Measurements from ENCODE around the gene MPRIP.

The MPRIP gene

DNA sequence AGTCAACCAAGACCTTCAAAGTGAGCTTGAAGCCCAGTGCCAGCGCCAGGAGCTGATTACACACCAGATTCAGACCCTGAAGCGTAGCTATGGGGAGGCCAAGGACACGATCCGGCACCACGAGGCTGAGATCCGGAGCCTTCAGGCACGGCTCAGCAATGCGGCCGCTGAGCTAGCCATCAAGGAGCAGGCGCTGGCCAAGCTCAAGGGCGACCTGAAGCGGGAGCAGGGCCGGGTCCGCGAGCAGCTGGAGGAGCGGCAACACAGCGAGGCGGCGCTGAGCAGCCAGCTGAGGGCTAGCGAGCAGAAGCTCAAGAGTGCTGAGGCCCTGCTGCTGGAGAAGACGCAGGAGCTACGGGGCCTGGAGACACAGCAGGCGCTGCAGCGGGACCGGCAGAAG is 121.9 kb downstream of the MPRIP start:
- DNase-seq (ENCODE audit: low read depth, low spot score) = no peak

DNA sequence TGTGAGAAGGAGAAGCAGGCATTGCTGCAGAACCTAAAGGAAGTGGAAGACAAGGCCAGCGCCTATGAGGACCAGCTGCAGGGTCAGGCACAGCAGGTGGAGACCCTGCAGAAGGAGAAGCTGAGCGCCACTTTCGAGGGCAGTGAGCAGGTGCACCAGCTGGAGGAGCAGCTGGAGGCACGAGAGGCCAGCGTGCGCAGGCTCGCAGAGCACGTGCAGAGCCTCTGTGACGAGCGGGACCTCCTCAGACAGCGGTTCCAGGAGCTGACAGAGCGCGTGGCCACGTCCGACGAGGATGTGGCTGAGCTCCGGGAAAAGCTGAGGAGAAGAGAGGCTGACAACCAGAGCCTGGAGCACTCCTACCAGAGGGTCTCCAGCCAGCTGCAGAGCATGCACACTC is 122.4 kb downstream of the MPRIP start:
- no peak for DNase-seq (ENCODE audit: low read depth, low spot score)

DNA sequence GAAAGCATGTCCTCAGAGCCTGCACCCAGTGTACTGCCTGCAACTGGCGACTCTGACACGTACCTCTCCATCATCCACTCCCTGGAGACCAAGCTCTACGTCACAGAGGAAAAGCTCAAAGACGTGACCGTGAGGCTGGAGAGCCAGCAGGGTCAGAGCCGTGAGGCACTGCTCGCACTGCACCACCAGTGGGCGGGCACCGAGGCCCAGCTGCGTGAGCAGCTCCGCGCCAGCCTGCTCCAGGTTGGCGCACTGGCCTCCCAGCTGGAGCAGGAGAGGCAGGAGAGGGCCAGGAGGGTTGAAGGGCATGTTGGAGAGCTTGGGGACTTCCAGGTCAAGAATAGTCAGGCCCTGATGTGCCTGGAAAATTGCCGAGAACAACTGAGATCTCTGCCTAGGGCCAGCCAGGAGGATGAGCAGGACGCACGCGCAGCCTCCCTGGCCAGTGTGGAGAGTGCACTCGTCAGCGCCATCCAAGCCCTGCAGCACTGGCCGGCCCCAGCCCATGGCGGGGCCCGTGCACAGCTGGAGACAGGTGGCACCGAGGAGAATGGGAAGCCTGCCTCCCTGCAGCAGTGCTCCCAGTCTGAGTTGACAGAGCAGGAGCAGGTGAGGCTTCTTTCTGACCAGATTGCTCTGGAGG is 123.5 kb downstream of the MPRIP start:
- no peak for DNase-seq (ENCODE audit: low read depth, low spot score)

DNA sequence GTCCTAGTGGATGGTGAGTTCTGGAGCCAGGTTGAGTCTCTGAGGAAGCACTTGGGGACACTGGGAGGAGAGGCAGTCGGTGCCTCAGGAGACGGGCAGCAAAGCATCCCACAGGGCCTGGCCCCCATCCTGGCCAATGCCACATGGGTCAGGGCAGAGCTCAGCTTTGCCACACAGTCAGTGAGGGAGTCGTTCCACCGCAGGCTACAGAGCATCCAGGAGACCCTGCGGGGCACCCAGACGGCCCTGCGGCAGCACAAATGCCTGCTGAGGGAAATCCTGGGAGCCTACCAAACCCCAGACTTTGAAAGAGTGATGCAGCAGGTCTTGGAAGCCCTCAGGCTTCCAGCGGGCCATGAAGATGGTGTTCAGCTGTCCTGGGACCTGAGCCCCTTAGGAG is 124.2 kb downstream of the MPRIP start:
- DNase-seq (ENCODE audit: low read depth, low spot score) = no peak

DNA sequence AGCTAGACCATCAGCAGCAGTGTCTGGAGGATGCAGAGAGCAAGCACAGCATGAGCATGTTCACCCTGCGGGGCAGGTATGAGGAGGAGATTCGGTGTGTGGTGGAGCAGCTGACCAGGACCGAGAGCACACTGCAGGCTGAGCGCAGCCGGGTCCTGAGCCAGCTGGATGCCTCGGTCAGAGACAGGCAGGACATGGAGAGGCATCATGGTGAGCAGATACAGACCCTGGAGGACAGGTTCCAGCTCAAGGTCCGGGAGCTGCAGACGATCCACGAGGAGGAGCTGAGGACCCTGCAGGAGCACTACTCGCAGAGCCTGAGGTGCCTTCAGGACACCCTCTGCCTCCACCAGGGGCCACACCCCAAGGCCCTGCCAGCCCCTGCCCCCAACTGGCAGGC is 125.1 kb downstream of the MPRIP start:
- DNase-seq (ENCODE audit: low read depth, low spot score) = no peak

DNA sequence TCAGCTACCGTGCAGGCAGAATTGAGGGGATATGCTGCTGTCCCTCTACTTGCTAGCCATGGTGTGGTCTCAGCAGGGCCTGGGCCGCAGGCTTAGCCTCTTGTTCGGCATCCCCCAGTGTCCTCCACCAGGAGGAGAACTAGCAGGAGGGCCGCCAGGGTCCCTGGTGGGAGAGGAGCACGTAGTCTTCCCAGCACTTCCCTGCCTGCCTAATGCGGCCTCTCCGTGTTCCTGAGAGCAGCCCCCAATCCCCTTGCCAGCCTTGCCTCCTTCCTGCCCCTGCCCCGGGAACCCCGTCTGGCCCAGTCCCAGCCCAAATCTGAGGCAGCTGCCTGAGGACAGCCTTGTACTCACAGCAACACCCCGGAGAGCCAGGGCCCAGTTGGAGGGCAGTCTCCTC is 125.7 kb downstream of the MPRIP start:
- DNase-seq (ENCODE audit: low read depth, low spot score) = no peak

DNA sequence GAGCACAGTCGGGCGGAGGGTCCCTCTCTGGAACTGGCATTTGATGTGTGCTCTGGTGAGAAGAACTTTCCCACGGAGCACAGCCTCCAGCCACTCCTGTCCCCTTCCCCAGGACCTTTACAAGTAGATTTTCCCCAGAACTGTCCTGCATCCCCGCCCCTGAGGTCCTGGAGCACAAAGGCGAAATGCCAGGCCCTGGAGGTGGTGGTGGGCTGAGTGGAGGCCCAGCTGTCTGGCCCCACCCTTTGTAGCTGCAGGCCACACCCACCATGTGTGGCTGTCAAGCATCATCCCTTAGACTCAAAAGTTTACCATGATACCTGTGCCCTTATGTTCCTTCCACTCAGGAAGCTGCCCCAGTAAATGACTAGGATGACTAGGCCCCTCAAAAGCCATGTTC is 126.1 kb downstream of the MPRIP start:
- DNase-seq (ENCODE audit: low read depth, low spot score) = no peak

DNA sequence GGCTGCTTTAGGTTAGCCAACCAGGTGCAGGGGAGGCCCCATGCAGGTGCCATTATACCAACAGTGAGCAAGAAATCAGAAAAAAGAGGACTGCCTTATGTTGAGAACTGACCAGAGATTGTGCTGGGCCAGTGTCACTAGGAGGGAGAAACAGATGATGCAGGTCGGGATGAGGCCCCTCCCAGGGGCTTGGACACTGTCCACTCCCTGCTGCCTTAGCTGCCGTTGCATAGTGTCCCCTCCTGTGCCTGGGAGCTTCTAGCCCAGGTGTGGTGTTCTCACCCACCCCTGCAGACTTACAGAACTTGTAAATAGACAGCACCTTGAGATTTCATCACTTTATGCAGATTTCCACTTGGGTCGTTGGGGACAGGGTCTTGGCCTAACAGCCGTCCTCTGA is 127.1 kb downstream of the MPRIP start:
- DNase-seq (ENCODE audit: low read depth, low spot score) = no peak

DNA sequence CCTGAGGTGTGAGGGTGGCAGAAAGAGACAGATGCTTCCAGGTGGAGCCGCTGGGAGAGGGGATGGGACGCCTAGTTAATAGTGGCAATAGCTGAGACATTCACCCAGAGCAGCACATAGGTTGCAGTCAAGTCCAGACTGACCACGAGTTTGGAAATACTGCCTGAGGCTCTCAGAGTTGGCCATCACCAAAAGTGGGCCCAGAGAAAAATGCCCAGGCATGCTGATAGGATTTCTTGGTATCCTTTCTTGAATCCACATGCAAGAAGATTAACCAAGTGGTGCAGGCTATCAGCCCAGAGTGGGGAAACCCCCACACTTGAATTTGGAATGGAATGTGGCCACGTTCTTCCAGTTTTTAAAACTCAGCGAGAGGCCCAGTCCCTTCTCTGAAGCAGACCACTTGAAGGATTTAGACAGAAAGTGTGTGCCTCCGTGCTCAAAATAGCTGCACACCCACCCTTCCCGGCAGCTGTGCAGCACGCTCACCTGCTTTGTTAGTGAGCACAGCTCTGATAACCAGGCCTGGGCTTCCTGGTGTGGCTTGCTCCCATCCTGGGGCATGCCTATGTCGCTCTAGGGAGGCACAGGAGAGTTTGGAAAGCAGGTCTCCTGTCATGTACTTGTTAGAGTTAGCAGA is 128.2 kb downstream of the MPRIP start:
- no peak for DNase-seq (ENCODE audit: low read depth, low spot score)

DNA sequence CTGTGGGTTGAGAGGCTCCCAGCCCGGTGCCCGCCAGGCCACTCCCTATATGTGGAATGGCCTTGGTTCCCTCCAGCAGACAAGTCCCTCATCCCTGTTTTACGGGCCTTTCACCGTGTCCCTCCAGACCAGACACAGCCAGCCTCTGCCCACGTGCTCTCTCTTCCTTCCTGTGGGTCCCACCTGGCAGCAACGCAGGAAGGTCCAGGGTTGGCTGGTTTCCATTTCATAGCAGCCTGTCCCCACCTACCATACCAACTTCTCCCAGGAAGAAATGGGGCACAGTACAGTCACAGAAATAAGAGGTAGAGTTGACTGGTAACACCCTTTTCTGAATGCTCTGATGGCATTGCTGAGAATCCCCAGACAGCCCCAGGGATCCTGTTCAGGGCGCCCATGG is 128.9 kb downstream of the MPRIP start:
- no peak for DNase-seq (ENCODE audit: low read depth, low spot score)

DNA sequence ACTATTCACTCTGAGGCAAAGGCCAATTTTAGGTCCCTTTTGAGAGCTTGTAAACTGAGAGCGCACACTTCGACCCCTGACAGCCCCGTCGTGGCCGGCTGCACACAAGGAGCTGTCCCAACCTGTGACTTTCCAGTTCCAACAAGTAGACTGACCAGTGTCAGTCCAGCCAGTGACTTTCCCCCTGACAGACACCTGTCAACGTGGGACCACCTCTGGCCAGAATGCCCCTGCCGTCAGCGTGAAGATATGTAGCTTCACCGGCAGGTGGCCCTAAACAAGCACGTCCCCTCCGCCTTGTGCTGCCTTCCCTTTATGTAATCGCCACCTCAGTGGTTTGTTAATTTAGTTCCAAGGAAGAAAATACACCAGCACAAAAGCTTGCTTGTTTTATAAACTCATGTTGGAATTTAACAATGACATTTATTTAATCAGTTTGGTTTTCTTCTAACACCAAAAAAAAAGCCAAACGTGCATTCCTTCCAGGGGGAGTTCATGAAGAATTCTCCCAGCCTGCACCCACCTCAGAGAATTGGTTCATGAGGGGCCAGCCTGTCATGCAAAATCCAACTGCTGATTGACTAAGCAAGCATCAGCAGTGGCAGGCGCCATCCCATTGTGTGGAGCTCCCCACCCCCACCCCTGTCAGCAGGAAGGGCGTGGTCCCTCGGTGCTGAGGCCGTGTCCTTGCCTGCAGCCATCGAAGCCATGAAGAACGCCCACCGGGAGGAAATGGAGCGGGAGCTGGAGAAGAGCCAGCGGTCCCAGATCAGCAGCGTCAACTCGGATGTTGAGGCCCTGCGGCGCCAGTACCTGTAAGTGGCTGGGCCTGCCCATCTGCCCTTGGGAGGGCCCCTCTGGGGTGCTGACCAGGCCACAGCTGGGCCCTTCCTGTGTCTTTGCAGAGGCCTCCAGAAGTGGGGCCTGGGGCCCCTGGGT is 130.0 kb downstream of the MPRIP start:
- no peak for DNase-seq (ENCODE audit: low read depth, low spot score)

DNA sequence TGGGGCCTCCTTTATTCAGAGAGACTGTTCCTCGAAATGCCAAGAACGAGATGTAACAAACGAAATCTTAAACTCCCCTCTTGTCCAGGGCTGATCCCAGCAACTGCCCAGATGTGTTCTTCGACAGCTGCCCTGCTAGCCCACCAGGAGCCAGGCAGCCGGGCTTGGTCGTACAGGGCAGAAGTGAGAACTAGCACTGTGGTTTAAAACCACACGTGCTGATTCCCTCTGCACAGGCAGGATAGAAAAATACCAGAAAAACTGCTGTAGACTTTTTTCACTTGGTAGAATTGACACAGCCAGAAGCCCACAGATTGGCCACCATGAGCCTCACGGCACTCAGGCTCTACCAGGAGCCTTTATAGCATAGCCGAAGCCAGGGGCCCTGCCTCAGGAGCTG is 130.7 kb downstream of the MPRIP start:
- DNase-seq (ENCODE audit: low read depth, low spot score) = no peak

DNA sequence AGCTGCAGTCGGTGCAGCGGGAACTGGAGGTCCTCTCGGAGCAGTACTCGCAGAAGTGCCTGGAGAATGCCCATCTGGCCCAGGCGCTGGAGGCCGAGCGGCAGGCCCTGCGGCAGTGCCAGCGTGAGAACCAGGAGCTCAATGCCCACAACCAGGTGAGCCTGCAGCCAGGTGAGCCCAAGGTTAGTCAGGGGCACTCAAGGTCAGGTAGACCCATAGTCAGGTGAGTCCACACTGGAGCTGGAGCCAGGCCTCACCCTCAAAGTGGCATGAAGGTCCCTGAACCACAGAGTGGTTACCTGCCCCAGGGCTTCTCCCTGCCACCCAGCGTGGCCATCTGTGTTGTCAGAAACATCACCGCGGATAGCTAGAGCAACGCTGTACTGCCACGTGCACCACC is 131.7 kb downstream of the MPRIP start:
- no peak for DNase-seq (ENCODE audit: low read depth, low spot score)

DNA sequence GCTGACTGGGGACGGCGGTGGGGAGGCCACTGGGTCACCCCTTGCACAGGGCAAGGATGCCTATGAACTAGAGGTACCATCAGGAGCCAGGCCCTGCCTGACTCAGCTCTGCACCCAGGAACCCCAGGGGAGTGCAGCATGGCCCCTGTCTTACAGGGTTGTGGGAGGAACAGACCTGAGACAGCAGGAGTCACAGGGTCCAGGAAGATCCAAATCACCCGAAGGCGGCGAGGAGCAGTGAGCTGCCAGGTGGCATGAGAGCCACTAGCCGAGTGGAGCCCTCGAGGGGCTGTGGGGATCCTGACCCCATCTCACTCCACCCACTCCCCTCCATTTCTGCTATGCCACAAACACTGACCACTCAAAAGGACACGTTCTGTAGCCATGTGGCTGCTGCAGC is 133.1 kb downstream of the MPRIP start:
- no peak for DNase-seq (ENCODE audit: low read depth, low spot score)

DNA sequence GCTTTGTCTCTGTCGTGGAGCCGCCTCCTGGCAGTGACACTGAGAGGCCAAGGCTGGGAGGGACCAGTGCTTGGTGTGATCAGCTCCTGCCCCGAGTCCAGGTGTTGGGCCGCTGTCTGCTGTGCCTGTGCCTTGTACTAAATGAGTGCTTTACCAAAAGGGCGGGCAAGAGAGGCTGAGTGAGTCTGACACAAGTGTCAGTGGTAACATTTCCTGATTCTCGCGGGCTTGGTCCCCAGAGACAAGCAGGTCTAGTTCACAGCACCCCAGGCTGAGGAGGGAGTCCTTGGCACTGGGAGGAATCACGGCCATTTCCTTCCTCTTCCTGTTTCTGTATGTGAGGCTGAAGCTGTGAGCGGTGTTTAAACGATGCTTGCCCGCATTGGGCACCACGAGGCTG is 133.7 kb downstream of the MPRIP start:
- no peak for DNase-seq (ENCODE audit: low read depth, low spot score)

DNA sequence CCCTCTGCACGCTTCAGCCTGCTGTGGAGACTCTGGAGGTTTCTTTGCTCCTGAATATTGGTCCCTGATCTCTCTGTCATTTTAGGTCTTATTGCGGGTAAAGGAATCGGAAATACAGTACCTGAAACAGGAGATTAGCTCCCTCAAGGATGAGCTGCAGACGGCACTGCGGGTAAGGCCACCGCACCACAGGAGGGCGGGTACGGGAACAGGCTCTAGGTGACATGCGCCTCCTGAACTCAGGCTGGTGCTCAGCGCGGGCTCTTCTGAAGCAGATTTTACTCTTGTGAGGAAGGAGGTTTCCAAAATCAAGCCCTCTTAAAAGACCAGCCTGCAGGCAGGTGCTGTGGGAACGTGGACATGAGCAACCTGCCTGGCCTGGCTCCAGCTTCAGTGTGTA is 134.1 kb downstream of the MPRIP start:
- DNase-seq (ENCODE audit: low read depth, low spot score) = no peak

DNA sequence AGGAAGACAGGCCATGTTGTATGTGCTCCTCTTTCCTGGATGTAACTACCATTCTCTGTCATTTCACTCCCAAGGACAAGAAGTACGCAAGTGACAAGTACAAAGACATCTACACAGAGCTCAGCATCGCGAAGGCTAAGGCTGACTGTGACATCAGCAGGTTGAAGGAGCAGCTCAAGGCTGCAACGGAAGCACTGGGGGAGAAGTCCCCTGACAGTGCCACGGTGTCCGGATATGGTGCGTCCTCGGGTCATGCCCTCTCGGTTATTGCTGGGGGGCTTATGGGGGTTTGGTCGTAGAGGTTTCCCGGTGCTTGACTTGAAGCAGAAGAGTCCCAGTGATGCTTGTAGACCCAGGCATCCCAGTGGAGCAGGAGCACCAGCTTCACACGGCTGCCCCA is 134.9 kb downstream of the MPRIP start:
- no peak for DNase-seq (ENCODE audit: low read depth, low spot score)

DNA sequence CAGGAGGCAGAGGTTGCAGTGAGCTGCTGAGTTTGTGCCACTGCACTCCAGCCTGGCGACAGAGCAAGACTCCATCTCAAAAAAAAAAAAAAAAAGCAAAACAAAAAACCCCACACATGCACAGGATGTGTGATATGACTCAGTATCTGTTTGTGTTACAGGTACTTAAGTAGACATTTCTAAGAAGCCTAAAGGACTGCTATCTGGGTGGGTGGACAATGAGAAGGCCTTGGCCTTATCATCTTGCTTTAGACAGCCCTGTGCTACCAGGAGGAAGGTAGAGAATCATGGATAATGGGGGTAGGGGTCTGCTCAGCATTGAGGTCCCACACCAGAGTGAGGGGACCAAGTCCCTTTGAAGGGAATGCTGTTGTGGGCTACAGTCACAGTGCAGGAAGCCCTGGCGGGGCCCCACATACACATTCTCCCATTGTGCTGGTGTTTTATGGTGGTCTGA is 137.1 kb downstream of the MPRIP start:
- DNase-seq (ENCODE audit: low read depth, low spot score) = no peak

DNA sequence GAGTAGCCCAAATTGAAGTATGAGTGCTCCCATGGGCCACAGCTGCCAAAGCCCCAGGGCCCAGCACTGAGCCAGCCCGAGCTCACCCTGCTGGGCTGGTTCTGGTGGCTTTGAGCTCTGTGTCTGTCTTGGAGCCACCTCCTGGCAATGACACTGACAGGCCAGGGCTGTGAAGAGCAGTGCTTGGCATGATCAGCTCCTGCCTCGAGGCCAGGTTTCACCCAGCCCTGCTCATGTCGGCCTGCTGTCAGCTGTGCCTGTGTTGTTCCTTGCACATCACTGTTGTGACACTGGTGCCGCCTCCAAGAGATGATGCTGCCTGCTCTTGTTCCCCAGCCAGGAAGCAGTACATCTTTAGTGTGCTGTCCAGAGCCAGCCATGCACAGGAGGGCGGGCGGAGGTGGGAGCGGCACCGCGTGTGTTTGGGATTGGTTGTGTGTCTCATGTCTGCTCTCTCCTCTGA is 137.9 kb downstream of the MPRIP start:
- DNase-seq (ENCODE audit: low read depth, low spot score) = no peak

DNA sequence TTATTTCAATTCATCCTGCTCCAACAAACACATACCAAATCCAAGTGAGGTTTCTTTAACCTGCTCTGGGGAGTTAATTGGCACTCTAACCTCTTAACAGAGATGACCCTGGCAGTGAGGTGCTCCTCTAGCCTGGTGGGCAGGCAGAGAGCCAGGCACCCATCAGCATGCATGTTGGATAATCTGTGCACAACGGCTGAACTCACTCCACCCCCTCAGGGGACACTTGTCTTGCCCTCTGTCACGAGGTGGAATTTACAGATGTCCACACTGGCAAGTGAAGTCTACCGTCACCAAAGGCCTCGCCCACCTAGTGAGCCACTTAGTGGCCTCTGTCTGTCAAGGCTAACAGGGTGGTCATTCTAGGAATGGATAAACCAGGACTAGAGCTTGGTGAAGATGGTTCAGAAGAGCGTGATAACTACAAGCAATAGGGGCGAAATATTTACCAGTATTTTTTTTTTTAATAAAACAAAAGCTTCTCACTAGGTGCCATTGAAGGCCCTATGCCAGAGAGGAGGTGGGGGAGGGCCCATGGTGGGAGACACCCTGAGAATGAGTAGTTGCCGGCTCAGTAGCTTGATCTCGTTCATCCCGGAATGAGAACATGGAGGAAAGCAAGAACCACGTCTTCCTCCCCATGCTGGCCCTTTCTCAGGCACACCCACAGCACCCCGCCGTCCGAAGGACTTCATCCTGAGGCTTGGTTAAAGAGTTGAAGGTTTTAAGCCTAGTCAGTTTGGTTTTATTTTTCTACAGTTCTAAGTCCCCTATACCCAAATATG is 138.7 kb downstream of the MPRIP start:
- no peak for DNase-seq (ENCODE audit: low read depth, low spot score)

DNA sequence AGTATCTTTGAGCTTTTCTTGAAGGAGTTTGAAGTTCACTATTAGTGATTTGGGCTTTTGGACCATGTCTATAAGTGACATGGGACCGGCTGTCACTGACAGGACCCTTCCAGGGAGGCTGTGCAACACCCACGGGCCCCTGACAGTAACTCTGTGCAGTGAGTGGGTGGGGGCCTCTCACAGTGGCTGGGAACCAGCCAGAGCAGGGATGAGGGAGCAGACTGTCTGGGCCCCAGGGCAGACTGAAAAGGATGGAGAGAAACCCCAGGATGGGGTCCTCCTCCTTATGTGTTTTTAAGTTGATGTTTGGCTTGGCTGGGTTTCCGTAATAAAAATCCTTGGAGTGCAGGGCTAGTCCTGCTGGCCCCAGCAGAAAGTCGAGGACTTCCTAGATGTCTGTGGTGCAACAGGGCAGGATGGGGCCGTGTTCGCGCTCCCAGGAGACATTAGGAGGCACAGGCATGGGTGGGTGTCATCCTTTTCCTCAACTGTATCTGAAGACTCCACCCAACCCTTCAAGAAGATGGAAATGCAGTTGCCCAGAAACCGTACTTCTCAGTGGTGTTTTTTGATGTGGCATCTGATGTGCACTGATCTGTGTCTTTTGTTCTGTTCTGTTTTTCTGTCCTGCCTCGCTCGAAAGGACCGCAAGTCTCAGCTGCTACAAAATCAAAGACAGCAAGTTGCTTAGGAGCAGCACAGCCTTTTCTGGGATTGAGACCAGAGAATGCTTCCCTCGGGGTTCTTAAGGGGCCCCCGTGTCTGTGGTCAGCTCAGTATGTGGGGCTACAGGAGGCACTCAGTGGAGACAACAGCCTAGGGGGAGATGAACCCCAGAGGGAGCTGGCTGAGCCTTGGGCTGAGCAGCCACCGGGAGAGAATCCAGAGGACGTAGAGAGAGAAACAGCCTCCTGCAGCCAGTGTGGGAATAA is 139.7 kb downstream of the MPRIP start:
- DNase-seq (ENCODE audit: low read depth, low spot score) = no peak
